Memory B cell (primary cell): ENCODE data around the gene DIP2C.

Source experiments
- ATAC-seq: fragments of 150-1000 bp; cut with Tn5 transposase; 2 replicates; pipeline ENCODE4 v1.10.0; 2021; ENCODE audit warnings: low read depth, mild to moderate bottlenecking, moderate library complexity
- DNase-seq, 2 donors: peaks; one replicate each; pipeline ENCODE4 v3.0.0; 2022; ENCODE audit warnings: low spot score in 2 of 2
- H3K27ac Mint-ChIP-seq: one replicate; pipeline ENCODE4 v1.8.0; 2022; ENCODE audit warnings: mild to moderate bottlenecking, moderate library complexity, mixed read lengths
- H3K27me3 Mint-ChIP-seq: one replicate; pipeline ENCODE4 v1.8.0; 2022; ENCODE audit warnings: mixed read lengths
- H3K36me3 Mint-ChIP-seq: one replicate; pipeline ENCODE4 v1.8.0; 2022; ENCODE audit warnings: mild to moderate bottlenecking, mixed read lengths
- H3K4me1 Mint-ChIP-seq: one replicate; pipeline ENCODE4 v1.8.0; 2022; ENCODE audit warnings: mixed read lengths
- H3K4me3 Mint-ChIP-seq: one replicate; pipeline ENCODE4 v1.8.0; 2022; ENCODE audit warnings: mild to moderate bottlenecking, moderate library complexity, mixed read lengths
- H3K9me3 Mint-ChIP-seq: one replicate; pipeline ENCODE4 v1.8.0; 2022; ENCODE audit warnings: mixed read lengths

The DIP2C gene

GRCh38 chr10:299969-300368 lies 389.5 kb downstream of the DIP2C start:
- DNase-seq = no peak
- Mint-ChIP-seq H3K36me3 (peaks cover 4% of the 10 kb centered on the region), H3K9me3 (peaks cover 3% of the 10 kb centered on the region), H3K4me3 (peak overlapping the region; percentile 86), H3K4me1 (peaks cover 37% of the 10 kb centered on the region), H3K27me3 (peaks cover 1% of the 10 kb centered on the region), H3K27ac (peak overlapping the region; percentile 70)
- peak; percentile 90 for ATAC-seq

- peak overlapping the region; percentile 70 for H3K27ac Mint-ChIP-seq
- peak; percentile 37 for ATAC-seq
- H3K4me1 Mint-ChIP-seq = peaks cover 32% of the 10 kb centered on the region
- H3K4me3 Mint-ChIP-seq = peak overlapping the region; percentile 86
- peaks cover 3% of the 10 kb centered on the region for H3K9me3 Mint-ChIP-seq
- no peak for DNase-seq
- H3K27me3 Mint-ChIP-seq = peaks cover 1% of the 10 kb centered on the region
- peaks cover 4% of the 10 kb centered on the region for H3K36me3 Mint-ChIP-seq
Observed at GRCh38 chr10:299512-299911, 390.0 kb downstream of the DIP2C start.

- Mint-ChIP-seq H3K9me3 (peaks cover 3% of the 10 kb centered on the region), H3K4me3 (no peak overlapping the region), H3K27me3 (peaks cover 1% of the 10 kb centered on the region), H3K27ac (no peak overlapping the region), H3K4me1 (peaks cover 39% of the 10 kb centered on the region), H3K36me3 (peaks cover 4% of the 10 kb centered on the region)
- no peak for ATAC-seq
- no peak for DNase-seq
Observed at GRCh38 chr10:298033-298432, 391.4 kb downstream of the DIP2C start.

- Mint-ChIP-seq H3K27me3 (peaks cover 1% of the 10 kb centered on the region), H3K4me3 (no peak overlapping the region), H3K4me1 (peaks cover 39% of the 10 kb centered on the region), H3K36me3 (peaks cover 4% of the 10 kb centered on the region), H3K27ac (no peak overlapping the region), H3K9me3 (peaks cover 3% of the 10 kb centered on the region)
- DNase-seq = no peak
- ATAC-seq = no peak
Observed at GRCh38 chr10:297567-297966, 391.9 kb downstream of the DIP2C start.

- no peak for DNase-seq
- Mint-ChIP-seq H3K9me3 (peaks cover 1% of the 10 kb centered on the region), H3K4me3 (no peak overlapping the region), H3K27ac (peak overlapping the region; percentile 5), H3K4me1 (peaks cover 24% of the 10 kb centered on the region), H3K27me3 (peaks cover 1% of the 10 kb centered on the region), H3K36me3 (peaks cover 4% of the 10 kb centered on the region)
- ATAC-seq = no peak
Observed at GRCh38 chr10:293636-294035, 395.8 kb downstream of the DIP2C start.

GRCh38 chr10:290026-290725 lies 399.3 kb downstream of the DIP2C start:
- DNase-seq (no peak), ATAC-seq (no peak)
- Mint-ChIP-seq H3K4me3 (no peak overlapping the region), H3K27ac (no peak overlapping the region), H3K36me3 (peaks cover under 1% of the 10 kb centered on the region), H3K27me3 (no peaks in the 10 kb centered on the region), H3K9me3 (no peaks in the 10 kb centered on the region), H3K4me1 (peaks cover 12% of the 10 kb centered on the region)

GRCh38 chr10:289581-289980 lies 399.9 kb downstream of the DIP2C start:
- Mint-ChIP-seq H3K27me3 (no peaks in the 10 kb centered on the region), H3K9me3 (no peaks in the 10 kb centered on the region), H3K4me3 (no peak overlapping the region), H3K36me3 (peaks cover 3% of the 10 kb centered on the region), H3K4me1 (peaks cover 12% of the 10 kb centered on the region), H3K27ac (no peak overlapping the region)
- DNase-seq = no peak
- ATAC-seq = no peak

GRCh38 chr10:288316-289200 lies 400.9 kb downstream of the DIP2C start:
- Mint-ChIP-seq H3K27ac (no peak overlapping the region), H3K9me3 (no peaks in the 10 kb centered on the region), H3K27me3 (no peaks in the 10 kb centered on the region), H3K4me1 (peaks cover 14% of the 10 kb centered on the region), H3K4me3 (no peak overlapping the region), H3K36me3 (peaks cover 7% of the 10 kb centered on the region)
- no peak for DNase-seq
- no peak for ATAC-seq

- DNase-seq (no peak), ATAC-seq (no peak)
- Mint-ChIP-seq H3K27ac (no peak overlapping the region), H3K27me3 (no peaks in the 10 kb centered on the region), H3K36me3 (peaks cover 9% of the 10 kb centered on the region), H3K9me3 (no peaks in the 10 kb centered on the region), H3K4me3 (no peak overlapping the region), H3K4me1 (peaks cover 19% of the 10 kb centered on the region)
Observed at GRCh38 chr10:287814-288213, 401.7 kb downstream of the DIP2C start.

- no peak for ATAC-seq
- no peaks in the 10 kb centered on the region for H3K9me3 Mint-ChIP-seq
- peaks cover 9% of the 10 kb centered on the region for H3K36me3 Mint-ChIP-seq
- peaks cover 19% of the 10 kb centered on the region for H3K4me1 Mint-ChIP-seq
- no peaks in the 10 kb centered on the region for H3K27me3 Mint-ChIP-seq
- H3K27ac Mint-ChIP-seq = no peak overlapping the region
- H3K4me3 Mint-ChIP-seq = no peak overlapping the region
- DNase-seq = no peak
Observed at GRCh38 chr10:287026-287709, 402.3 kb downstream of the DIP2C start.

- DNase-seq (no peak), ATAC-seq (no peak)
- Mint-ChIP-seq H3K36me3 (peaks cover 16% of the 10 kb centered on the region), H3K27me3 (no peaks in the 10 kb centered on the region), H3K27ac (no peak overlapping the region), H3K4me3 (no peak overlapping the region), H3K4me1 (peaks cover 19% of the 10 kb centered on the region), H3K9me3 (no peaks in the 10 kb centered on the region)
Observed at GRCh38 chr10:285216-285615, 404.3 kb downstream of the DIP2C start.

- peak; percentile 17 to 24 for DNase-seq
- ATAC-seq = peak; percentile 93
- no peaks in the 10 kb centered on the region for H3K27me3 Mint-ChIP-seq
- peak overlapping the region; percentile 65 for H3K4me3 Mint-ChIP-seq
- H3K36me3 Mint-ChIP-seq = peaks cover 16% of the 10 kb centered on the region
- H3K27ac Mint-ChIP-seq = peak overlapping the region; percentile 77
- H3K9me3 Mint-ChIP-seq = no peaks in the 10 kb centered on the region
- H3K4me1 Mint-ChIP-seq = peaks cover 16% of the 10 kb centered on the region
Observed at GRCh38 chr10:283916-284356, 405.5 kb downstream of the DIP2C start.

- peaks cover 16% of the 10 kb centered on the region for H3K4me1 Mint-ChIP-seq
- no peak overlapping the region for H3K4me3 Mint-ChIP-seq
- DNase-seq = no peak
- no peak for ATAC-seq
- no peaks in the 10 kb centered on the region for H3K9me3 Mint-ChIP-seq
- no peaks in the 10 kb centered on the region for H3K27me3 Mint-ChIP-seq
- peak overlapping the region; percentile 77 for H3K27ac Mint-ChIP-seq
- H3K36me3 Mint-ChIP-seq = peaks cover 17% of the 10 kb centered on the region
Observed at GRCh38 chr10:283140-283479, 406.4 kb downstream of the DIP2C start.
